Heart left ventricle (tissue), 13 donors: ENCODE data around the gene PIGO.

Experiments used
- CTCF ChIP-seq, 12 donors: fragments of 200-600 bp; sonication (generic) in 4 of 12; IDR thresholded peaks; one replicate each; pipeline versions ENCODE4 v1.5.0 to v1.8.0; 2018 to 2022; ENCODE audit warnings: antibody characterized with exemption in 12 of 12, mild to moderate bottlenecking in 5 of 12
- POLR2A ChIP-seq, 2 donors: fragments of 450-650 bp; IDR thresholded peaks; one replicate each; pipeline ENCODE4 v1.6.1; 2017; ENCODE audit warnings: antibody characterized with exemption in 2 of 2, mild to moderate bottlenecking in 2 of 2, moderate library complexity in 2 of 2
- donor health status: ischemic (EF 13 %, LVEDD 7.1; RV severe dilation, severe dysfunction).
- donor health status: DM: no; HTN: yes; CAD: no.
- donor health status: DM: no; HTN: no; CAD: no.
- donor health status: ischemic (EF 25% LVEDD 6.9; RV normal size, moderate dysfunction).
- donor health status: ischemic (EF 25% LVEDD 5.7; RV mildly dilated, moderate dysfunction).
- donor health status: ischemic (EF 35%, LVEDD 5.7; RV mildly dilated, moderate dysfunction).
- donor health status: nonischemic (EF 11% LVEDD 7.7; RV severe dilation, severe dysfunction).
- donor health status: DM: yes; HTN: yes; CAD: no.
- donor health status: PGD.
- donor health status: ischemic (EF 29% LVEDD 5.4; RV normal size, mild dysfunction).
- donor health status: nonischemic (EF 23%, LVEDD 6.1; RV moderate dilation, normal function).

GRCh38 chr9:35054871-35055644, 41.3 kb downstream of the PIGO start:
- no peak for TF ChIP-seq CTCF (IDR thresholded peaks at IDR 0.05)
- no peak for TF ChIP-seq POLR2A (IDR thresholded peaks at IDR 0.05)
